ENCODE results near the gene SOX14.

GRCh38 chr3:137807998-137808397, 43.9 kb downstream of the SOX14 start:
- TF ChIP-seq, protein P1, sequence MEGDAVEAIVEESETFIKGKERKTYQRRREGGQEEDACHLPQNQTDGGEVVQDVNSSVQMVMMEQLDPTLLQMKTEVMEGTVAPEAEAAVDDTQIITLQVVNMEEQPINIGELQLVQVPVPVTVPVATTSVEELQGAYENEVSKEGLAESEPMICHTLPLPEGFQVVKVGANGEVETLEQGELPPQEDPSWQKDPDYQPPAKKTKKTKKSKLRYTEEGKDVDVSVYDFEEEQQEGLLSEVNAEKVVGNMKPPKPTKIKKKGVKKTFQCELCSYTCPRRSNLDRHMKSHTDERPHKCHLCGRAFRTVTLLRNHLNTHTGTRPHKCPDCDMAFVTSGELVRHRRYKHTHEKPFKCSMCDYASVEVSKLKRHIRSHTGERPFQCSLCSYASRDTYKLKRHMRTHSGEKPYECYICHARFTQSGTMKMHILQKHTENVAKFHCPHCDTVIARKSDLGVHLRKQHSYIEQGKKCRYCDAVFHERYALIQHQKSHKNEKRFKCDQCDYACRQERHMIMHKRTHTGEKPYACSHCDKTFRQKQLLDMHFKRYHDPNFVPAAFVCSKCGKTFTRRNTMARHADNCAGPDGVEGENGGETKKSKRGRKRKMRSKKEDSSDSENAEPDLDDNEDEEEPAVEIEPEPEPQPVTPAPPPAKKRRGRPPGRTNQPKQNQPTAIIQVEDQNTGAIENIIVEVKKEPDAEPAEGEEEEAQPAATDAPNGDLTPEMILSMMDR (conservative IDR thresholded peaks at IDR 0.05; ENCODE audit: low read depth, low read length) = no peak
- TF ChIP-seq CEBPB (IDR thresholded peaks at IDR 0.05; ENCODE audit: low read depth, low read length) = no peak

Measured in IMR-90 (cell line).